Neural cell (in vitro differentiated cells): ENCODE results near the gene PLD2. TPM values are rescaled to one million over a fixed set of nuclear protein-coding genes. Genes with fewer than 3 reads are reported as not detected.

ENCODE experiments used
- H2AFZ ChIP-seq: fragments of 200-600, 300-800 bp; sonication (generic), shearing (Covaris generic); 2 replicates; pipeline ENCODE4 v1.6.0; 2014; ENCODE audit warnings: low read depth, mild to moderate bottlenecking, antibody characterized with exemption, low read length, moderate library complexity
- H3F3A ChIP-seq: fragments of 200-600 bp; shearing (Covaris generic); 2 replicates; pipeline ENCODE4 v1.6.1; 2016; ENCODE audit warnings: mild to moderate bottlenecking, moderate library complexity, mixed read lengths, antibody characterized with exemption, low read length; ENCODE audit not compliant: insufficient read depth, poor library complexity, severe bottlenecking
- H3K27ac ChIP-seq: fragments of 200-600, 300-800 bp; sonication (generic), shearing (Covaris generic); 2 replicates; pipeline ENCODE4 v1.5.1; 2014; ENCODE audit warnings: mild to moderate bottlenecking, low read length, moderate library complexity
- H3K27me3 ChIP-seq: fragments of 300-800, 200-600 bp; sonication (generic), shearing (Covaris generic); 2 replicates; pipeline ENCODE4 v1.6.0; 2014; ENCODE audit warnings: mild to moderate bottlenecking, low read depth, low read length, moderate library complexity; ENCODE audit not compliant: insufficient read depth
- H3K36me3 ChIP-seq: fragments of 300-800, 200-600 bp; sonication (generic), shearing (Covaris generic); 2 replicates; pipeline ENCODE4 v1.5.1; 2014; ENCODE audit warnings: mild to moderate bottlenecking, antibody characterized with exemption, low read length, moderate library complexity; ENCODE audit not compliant: insufficient read depth
- H3K4me2 ChIP-seq: fragments of 300-800, 200-600 bp; sonication (generic), shearing (Covaris generic); 2 replicates; pipeline ENCODE4 v1.6.0; 2014; ENCODE audit warnings: mild to moderate bottlenecking, low read length
- H3K4me3 ChIP-seq: fragments of 300-800, 200-600 bp; sonication (generic), shearing (Covaris generic); 2 replicates; pipeline ENCODE4 v1.5.1; 2014; ENCODE audit warnings: mild to moderate bottlenecking, low read length, moderate library complexity
- H3K79me2 ChIP-seq: fragments of 200-600 bp; shearing (Covaris generic); replicated peaks from 2 replicates; pipeline ENCODE4 v1.6.0; 2014; ENCODE audit warnings: mild to moderate bottlenecking, low read length, moderate library complexity; ENCODE audit not compliant: insufficient read depth
- H3K9ac ChIP-seq: fragments of 300-800, 200-600 bp; sonication (generic), shearing (Covaris generic); 2 replicates; pipeline ENCODE4 v1.6.1; 2016; ENCODE audit warnings: mild to moderate bottlenecking, low read length, mixed read lengths
- H3K9me2 ChIP-seq: fragments of 200-600 bp; shearing (Covaris generic); 2 replicates; pipeline ENCODE4 v1.6.1; 2016; ENCODE audit warnings: mild to moderate bottlenecking, low read length, mixed read lengths; ENCODE audit not compliant: insufficient read depth
- H3K9me3 ChIP-seq: fragments of 200-600, 300-800 bp; sonication (generic), shearing (Covaris generic); 2 replicates; pipeline ENCODE4 v1.6.1; 2016; ENCODE audit warnings: mild to moderate bottlenecking, mixed run types, low read length, moderate library complexity, mixed read lengths
- H4K20me1 ChIP-seq: fragments of 200-600 bp; shearing (Covaris generic); 2 replicates; pipeline ENCODE4 v1.6.1; 2016; ENCODE audit warnings: mild to moderate bottlenecking, mixed run types; ENCODE audit not compliant: insufficient read depth
- CTCF ChIP-seq: fragments of 450-650 bp; IDR thresholded peaks from 2 replicates; pipeline ENCODE4 v1.5.1; 2014; ENCODE audit warnings: antibody characterized with exemption, mild to moderate bottlenecking, moderate library complexity; ENCODE audit not compliant: poor library complexity, severe bottlenecking
- EP300 ChIP-seq: fragments of 450-650 bp; conservative IDR thresholded peaks from 2 replicates; pipeline ENCODE4 v1.6.1; 2014; ENCODE audit warnings: antibody characterized with exemption, mild to moderate bottlenecking, moderate library complexity; ENCODE audit not compliant: poor library complexity, severe bottlenecking
- EZH2 ChIP-seq: fragments of 200-600, 300-800 bp; shearing (Covaris generic), sonication (generic); IDR thresholded peaks from 2 replicates; pipeline ENCODE4 v1.6.1; 2014; ENCODE audit warnings: antibody characterized with exemption, low read length, borderline replicate concordance, mild to moderate bottlenecking; ENCODE audit not compliant: insufficient read depth, poor library complexity, severe bottlenecking
- MXI1 ChIP-seq: fragments of 450-650 bp; conservative IDR thresholded peaks from 2 replicates; pipeline ENCODE4 v1.6.1; 2014; ENCODE audit warnings: antibody characterized with exemption, mild to moderate bottlenecking; ENCODE audit not compliant: poor library complexity, severe bottlenecking
- POLR2AphosphoS5 ChIP-seq: IDR thresholded peaks from 2 replicates; pipeline ENCODE4 v1.6.1; 2012
- RAD21 ChIP-seq: fragments of 450-650 bp; conservative IDR thresholded peaks from 2 replicates; pipeline ENCODE4 v1.6.1; 2014; ENCODE audit warnings: antibody characterized with exemption, mild to moderate bottlenecking, moderate library complexity
- REST ChIP-seq: IDR thresholded peaks from 2 replicates; pipeline ENCODE4 v1.6.1; 2012; ENCODE audit warnings: borderline replicate concordance
- SMC3 ChIP-seq: fragments of 450-650 bp; conservative IDR thresholded peaks from 2 replicates; pipeline ENCODE4 v1.6.1; 2014; ENCODE audit warnings: antibody characterized with exemption, mild to moderate bottlenecking, moderate library complexity; ENCODE audit not compliant: poor library complexity
- TAF1 ChIP-seq: IDR thresholded peaks from 2 replicates; pipeline ENCODE4 v1.6.1; 2012; ENCODE audit warnings: low read depth
- polyA plus RNA-seq: library from polyadenylated mRNA; depleted of rRNA; stranded (reverse); fragments of >200 nt; gene quantifications from 2 replicates; pipeline ENCODE4 v1.2.3, GENCODE V29; 2014

PLD2 gene
- polyA plus RNA-seq, 1 donor from 2014 or later, result 2.0 TPM

- TF ChIP-seq MXI1 (no peak), POLR2AphosphoS5 (no peak)
Observed at GRCh38 chr17:4768298-4768697, 38.7 kb upstream of the PLD2 start (continued).

DNA sequence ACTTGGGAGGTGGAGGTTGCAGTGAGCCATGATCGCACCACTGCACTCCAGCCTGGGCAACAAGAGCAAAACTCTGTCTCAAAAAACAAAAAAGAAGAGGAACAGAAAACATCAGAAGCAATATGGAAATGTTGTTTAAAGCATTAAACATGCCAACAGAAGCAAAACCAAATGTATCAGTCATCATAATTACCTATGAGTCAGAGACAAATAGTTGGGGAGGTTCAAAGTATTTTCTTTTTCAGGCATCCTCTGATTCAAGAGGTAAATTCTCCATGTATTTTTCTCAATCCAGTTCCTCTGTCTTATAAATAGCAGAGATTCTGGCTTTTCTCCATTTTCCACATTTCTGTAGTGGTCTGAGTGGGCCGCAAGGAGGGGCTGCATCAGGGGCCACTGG, 37.3 kb upstream of the PLD2 start:
- Histone ChIP-seq H2AFZ (no peak overlapping the region), H3K36me3 (no peaks in the 10 kb centered on the region), H3K9ac (no peak overlapping the region), H3K27ac (no peak overlapping the region), H3K9me2 (no peaks in the 10 kb centered on the region), H3K4me3 (no peak overlapping the region), H3K9me3 (no peaks in the 10 kb centered on the region), H3K4me2 (no peak overlapping the region), H4K20me1 (no peaks in the 10 kb centered on the region), H3F3A (no peaks in the 10 kb centered on the region), H3K27me3 (no peaks in the 10 kb centered on the region), H3K79me2 (no peaks in the 10 kb centered on the region)
- no peak for TF ChIP-seq EZH2
- no peak for TF ChIP-seq TAF1
- no peak for TF ChIP-seq REST
- TF ChIP-seq CTCF, result no peak
- TF ChIP-seq SMC3, result no peak
- no peak for TF ChIP-seq POLR2AphosphoS5
- TF ChIP-seq EP300, result no peak
- TF ChIP-seq MXI1, result no peak
- no peak for TF ChIP-seq RAD21

- Histone ChIP-seq H3K9me2 (no peaks in the 10 kb centered on the region), H3K4me3 (no peak within 1 kb of the TSS), H2AFZ (no peak within 1 kb of the TSS), H4K20me1 (no peaks in the 10 kb centered on the region), H3K27ac (no peak within 1 kb of the TSS), H3K27me3 (no peaks in the 10 kb centered on the region), H3K9ac (no peak within 1 kb of the TSS), H3K36me3 (no peaks in the 10 kb centered on the region), H3K79me2 (no peaks in the 10 kb centered on the region), H3K9me3 (no peaks in the 10 kb centered on the region), H3F3A (no peaks in the 10 kb centered on the region), H3K4me2 (no peak within 1 kb of the TSS)
- no peak for TF ChIP-seq CTCF
- no peak for TF ChIP-seq RAD21
- no peak for TF ChIP-seq REST
- no peak for TF ChIP-seq SMC3
- no peak for TF ChIP-seq MXI1
- no peak for TF ChIP-seq TAF1
- no peak for TF ChIP-seq EP300
Observed at GRCh38 chr17:4771519-4772234, 35.3 kb upstream of the PLD2 start, which contains the start of gene TM4SF5. TSS of gene TM4SF5 (plus strand) at chr17:4771886. CDS start at chr17:4771923, 37 bp downstream.
